GM21528 (cell line): Measurements from ENCODE around the gene SYNE1.
"Not testable (repeated sequence)": the region's sequence is repeated elsewhere in the genome, so short reads cannot be mapped to it uniquely, and the experiment has no call there.

Experiments used
- ATAC-seq: cut with Tn5 transposase; IDR thresholded peaks from one replicate; pipeline ENCODE4 v1.9.1; 2021; ENCODE audit warnings: mild to moderate bottlenecking, moderate library complexity; ENCODE audit not compliant: unreplicated experiment, low FRiP score

SYNE1 gene, protein sequence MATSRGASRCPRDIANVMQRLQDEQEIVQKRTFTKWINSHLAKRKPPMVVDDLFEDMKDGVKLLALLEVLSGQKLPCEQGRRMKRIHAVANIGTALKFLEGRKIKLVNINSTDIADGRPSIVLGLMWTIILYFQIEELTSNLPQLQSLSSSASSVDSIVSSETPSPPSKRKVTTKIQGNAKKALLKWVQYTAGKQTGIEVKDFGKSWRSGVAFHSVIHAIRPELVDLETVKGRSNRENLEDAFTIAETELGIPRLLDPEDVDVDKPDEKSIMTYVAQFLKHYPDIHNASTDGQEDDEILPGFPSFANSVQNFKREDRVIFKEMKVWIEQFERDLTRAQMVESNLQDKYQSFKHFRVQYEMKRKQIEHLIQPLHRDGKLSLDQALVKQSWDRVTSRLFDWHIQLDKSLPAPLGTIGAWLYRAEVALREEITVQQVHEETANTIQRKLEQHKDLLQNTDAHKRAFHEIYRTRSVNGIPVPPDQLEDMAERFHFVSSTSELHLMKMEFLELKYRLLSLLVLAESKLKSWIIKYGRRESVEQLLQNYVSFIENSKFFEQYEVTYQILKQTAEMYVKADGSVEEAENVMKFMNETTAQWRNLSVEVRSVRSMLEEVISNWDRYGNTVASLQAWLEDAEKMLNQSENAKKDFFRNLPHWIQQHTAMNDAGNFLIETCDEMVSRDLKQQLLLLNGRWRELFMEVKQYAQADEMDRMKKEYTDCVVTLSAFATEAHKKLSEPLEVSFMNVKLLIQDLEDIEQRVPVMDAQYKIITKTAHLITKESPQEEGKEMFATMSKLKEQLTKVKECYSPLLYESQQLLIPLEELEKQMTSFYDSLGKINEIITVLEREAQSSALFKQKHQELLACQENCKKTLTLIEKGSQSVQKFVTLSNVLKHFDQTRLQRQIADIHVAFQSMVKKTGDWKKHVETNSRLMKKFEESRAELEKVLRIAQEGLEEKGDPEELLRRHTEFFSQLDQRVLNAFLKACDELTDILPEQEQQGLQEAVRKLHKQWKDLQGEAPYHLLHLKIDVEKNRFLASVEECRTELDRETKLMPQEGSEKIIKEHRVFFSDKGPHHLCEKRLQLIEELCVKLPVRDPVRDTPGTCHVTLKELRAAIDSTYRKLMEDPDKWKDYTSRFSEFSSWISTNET (N-terminal part only)

GRCh38 chr6:152637296-152638047 is at the start of gene SYNE1:
TSS of gene SYNE1 (minus strand) at chr6:152637362. CDS start at chr6:152628331, 9,031 bp downstream.
- no peak for ATAC-seq

- ATAC-seq: no peak
These were observed 48.7 kb upstream of the SYNE1 start for GRCh38 chr6:152685819-152686218.

- ATAC-seq: not testable (repeated sequence)
These were observed 45.8 kb upstream of the SYNE1 start for GRCh38 chr6:152682935-152683334.

DNA sequence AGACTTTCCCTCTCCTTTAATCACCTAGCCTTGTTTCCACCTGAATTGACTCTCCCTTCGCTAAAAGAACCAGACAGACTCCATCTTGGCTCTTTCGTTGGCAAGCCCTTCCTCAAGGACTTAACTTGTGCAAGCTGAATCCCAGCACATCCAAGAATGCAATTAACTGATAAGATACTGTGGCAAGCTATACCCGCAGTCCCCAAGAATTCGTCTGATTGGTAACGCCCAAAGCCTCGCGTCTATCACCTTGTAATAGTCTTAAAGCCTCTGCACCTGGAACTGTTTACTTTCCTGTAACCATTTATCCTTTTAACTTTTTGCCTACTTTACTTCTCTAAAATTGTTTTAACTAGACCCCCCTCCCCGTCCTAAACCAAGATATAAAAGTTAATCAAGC is 45.0 kb upstream of the SYNE1 start:
- no peak for ATAC-seq

- ATAC-seq: no peak
These were observed 43.8 kb upstream of the SYNE1 start for GRCh38 chr6:152680879-152681517.

GRCh38 chr6:152680151-152680550 is 43.0 kb upstream of the SYNE1 start:
- ATAC-seq: no peak

GRCh38 chr6:152673236-152673635 is 36.1 kb upstream of the SYNE1 start:
- no peak for ATAC-seq

DNA sequence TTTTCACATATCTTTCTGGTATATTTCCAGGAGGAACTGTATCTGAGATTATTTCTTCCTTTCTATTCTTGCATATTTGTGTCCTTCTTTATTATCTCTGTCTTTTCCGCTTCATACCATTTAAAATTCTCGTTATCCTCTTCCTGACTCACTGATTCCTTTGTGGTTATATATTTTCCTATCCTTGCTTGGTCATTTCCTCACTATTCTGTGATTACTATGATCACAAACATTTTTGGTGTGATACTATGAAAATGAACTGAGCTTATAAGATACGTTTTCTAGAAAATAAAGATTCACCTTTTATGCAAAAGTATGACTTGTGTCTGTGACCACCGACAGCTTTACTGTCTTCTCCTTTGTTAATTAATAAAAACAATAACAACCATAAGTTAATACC is 34.0 kb upstream of the SYNE1 start:
- ATAC-seq: no peak

GRCh38 chr6:152669895-152670294 is 32.7 kb upstream of the SYNE1 start:
- ATAC-seq: no peak

GRCh38 chr6:152661776-152662175 is 24.6 kb upstream of the SYNE1 start:
- ATAC-seq: no peak

DNA sequence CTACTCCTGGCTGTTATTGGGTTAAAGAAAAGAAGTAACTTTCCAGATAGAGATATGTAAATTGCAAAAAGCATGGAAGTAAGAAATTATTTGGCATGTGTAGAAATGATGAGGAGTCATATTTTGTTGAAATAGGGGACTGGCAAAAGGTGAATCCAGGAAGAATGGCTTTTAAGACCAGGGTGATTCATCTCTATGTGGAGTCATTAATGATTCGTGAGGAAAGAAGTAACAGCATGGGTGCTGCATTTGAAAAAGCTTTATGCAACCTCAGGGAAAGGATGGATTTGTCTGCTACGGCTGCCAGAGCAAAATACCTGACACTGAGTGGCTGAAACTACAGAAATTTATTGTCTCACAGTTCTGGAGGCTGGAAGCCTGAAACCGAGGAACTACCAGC is 14.8 kb upstream of the SYNE1 start:
- no peak for ATAC-seq

DNA sequence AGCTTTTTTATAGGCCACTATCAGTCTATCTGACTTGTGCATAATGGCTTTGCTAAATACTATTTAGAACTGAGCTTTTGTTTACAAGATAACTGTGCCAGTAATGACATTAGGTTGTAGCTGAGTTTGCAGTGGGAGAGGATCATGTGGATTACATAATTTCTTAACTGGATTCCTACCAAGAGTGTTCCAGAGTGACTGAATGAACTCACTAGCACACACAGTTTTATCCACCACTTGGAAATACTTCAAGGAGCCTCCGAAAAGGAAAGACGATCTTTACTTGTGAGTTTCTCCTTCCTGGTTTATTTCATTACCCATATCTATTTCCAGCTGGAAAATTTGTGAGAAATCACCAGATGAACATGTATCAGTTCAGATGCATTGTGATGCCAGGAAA is 10.9 kb upstream of the SYNE1 start:
- ATAC-seq: no peak

DNA sequence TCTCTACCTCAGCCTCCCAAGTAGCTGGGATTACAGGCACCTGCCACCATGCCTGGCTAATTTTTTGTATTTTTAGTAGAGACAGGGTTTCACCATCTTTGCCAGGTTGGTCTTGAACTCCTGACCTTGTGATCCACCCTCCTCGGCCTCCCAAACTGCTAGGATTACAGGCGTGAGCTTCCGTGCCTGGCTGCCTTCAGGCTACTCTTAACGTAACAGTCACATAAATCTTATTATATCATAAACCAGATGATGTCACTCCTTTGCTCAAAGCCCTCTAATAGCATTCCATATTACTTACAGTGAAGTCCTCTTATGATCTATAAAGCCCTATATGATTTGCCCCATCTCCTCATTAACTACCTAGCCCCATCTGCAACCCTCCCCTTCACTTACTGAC is 9.6 kb upstream of the SYNE1 start:
- not testable (repeated sequence) for ATAC-seq

DNA sequence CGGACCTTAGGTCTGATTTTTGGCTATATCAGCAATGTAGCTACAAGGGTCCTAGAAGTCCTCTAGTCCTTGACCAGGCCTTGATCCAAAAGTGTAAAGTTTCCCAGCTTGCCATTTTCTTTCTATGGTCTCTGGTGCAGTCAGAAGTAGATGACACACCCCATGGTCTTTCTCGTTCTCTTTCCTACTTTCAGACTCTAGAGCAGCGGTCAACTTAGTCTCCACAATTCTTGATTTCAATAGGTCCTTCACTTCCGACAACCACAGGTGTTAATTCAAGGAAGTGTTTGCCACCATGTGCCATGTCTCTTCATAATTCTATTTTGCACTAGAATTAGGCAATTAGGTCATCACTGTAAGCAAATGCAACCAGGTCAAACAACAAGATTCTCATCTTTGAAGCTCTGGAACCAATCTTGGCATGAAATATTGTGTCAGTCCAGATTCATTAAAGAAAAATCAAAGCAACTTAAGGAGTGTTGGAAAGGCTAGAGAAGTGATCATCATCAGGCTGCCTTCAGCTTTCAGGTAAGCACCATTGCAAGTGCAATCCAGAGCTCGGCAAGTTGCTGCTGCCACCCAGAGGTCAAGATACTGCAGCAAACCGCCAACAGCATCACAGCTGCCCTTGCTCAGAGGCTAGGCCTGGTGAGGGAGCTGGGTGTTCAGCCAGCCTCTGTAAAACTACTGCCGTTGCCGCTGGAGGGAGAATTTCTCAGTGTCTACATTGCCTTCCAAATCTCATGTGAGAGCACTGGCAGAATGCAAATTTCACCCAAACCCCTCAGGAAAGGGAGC is 5.6 kb upstream of the SYNE1 start:
- ATAC-seq: peak; percentile 92

- peak; percentile 57 for ATAC-seq
These were observed 410 bp downstream of the SYNE1 start for GRCh38 chr6:152636609-152637295.

DNA sequence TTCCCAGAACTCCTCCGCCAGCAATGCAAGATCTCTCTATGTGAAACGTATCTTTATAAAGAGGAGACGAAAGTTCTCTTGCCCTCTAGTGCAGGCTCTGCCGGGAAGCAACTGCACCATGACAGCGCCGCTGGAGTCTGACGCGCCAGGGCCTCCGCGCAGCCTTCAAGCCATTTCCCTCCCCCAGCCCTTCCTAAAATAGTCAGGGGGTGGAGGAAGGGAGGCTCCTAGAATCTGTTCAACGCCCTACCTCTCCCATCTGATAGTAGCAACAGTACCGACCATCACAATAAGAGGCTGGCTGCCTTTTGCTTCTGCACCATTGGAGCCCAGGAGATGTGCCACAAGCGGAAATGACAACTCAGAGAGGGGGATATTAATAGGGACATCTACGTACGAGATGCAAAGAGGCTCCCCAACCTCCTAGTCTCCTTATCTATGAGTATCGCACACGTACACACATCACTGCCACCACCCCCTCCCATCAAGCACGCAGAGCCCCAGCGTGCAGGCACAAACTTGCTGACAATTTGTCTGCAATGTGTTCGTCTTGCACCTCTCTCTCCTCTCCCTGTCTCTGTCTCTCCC is 1.0 kb downstream of the SYNE1 start:
- ATAC-seq: peak; percentile 50

DNA sequence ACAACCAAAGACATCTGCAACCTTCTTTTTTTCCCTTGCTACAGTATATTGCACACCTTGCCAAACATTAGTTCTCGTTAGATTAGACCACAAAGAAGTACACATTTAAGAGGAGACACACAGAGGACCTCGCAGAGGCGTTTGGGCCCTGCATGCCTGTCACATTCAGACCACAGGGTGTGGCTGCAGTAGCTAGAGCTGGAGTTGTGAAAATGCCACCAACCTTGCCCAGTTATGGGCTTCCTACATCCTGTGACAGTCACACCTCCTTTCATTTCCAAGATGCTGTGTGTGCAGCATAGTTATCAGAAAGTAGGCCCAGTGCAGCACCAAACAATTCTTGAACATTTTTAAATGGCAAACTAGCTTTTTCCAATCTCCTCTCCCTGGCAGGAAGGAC is 2.4 kb downstream of the SYNE1 start:
- ATAC-seq: peak; percentile 60
